ENCODE measurements around the gene CYP26C1. TPM values are rescaled to one million over a fixed set of nuclear protein-coding genes. Genes with fewer than 3 reads are reported as not detected.

Gene CYP26C1
- total RNA-seq, 1 experiment from 2014 or later: 0.79 TPM

- Histone ChIP-seq H2BK12ac (ENCODE audit: insufficient read length, low read depth, low read length) (no peak overlapping the region), H3K56ac (ENCODE audit: insufficient read length, low read depth, low read length) (no peak overlapping the region), H4K91ac (ENCODE audit: insufficient read length, low read depth, low read length) (no peak overlapping the region), H2BK20ac (ENCODE audit: low read depth, low read length, poor library complexity, severe bottlenecking) (no peak overlapping the region), H2BK120ac (ENCODE audit: low read depth, low read length, poor library complexity, severe bottlenecking) (no peak overlapping the region), H3K14ac (ENCODE audit: insufficient read depth, low read length) (no peak overlapping the region), H2BK15ac (ENCODE audit: low read depth, low read length) (no peak overlapping the region), H4K8ac (replicated peaks; ENCODE audit: insufficient read length, low read depth, low read length) (no peak overlapping the region), H3K18ac (ENCODE audit: insufficient read length, low read depth, low read length) (no peak overlapping the region), H2BK5ac (ENCODE audit: insufficient read length, low read length) (no peak overlapping the region), H2AK5ac (ENCODE audit: insufficient read length, low read length) (no peak overlapping the region), H3T11ph (ENCODE audit: low read length) (no peak overlapping the region), H3K23me2 (ENCODE audit: insufficient read length, low read depth, low read length, poor library complexity, severe bottlenecking) (no peaks in the 10 kb centered on the region), H3K27ac (ENCODE audit: insufficient read length, low read depth, low read length) (no peak overlapping the region), H4K5ac (ENCODE audit: insufficient read length, low read depth, low read length) (no peak overlapping the region), H3K27me3 (ENCODE audit: insufficient read depth, low read length) (no peaks in the 10 kb centered on the region; the same call in 1 of the 2 replicates), H3K79me1 (ENCODE audit: insufficient read depth, low read depth, low read length, poor library complexity, severe bottlenecking) (no peaks in the 10 kb centered on the region), H3K4me2 (ENCODE audit: insufficient read depth, insufficient read length, low read length) (no peak overlapping the region), H3K9me3 (ENCODE audit: control insufficient read depth, low read depth, low read length) (no peaks in the 10 kb centered on the region), H3K4me1 (ENCODE audit: insufficient read depth, low read length) (peaks cover 5% of the 10 kb centered on the region; the same call in 1 of the 2 replicates), H3K79me2 (ENCODE audit: insufficient read depth, low read length) (no peaks in the 10 kb centered on the region), H3K9ac (ENCODE audit: extremely low read depth, insufficient read length, low read length) (no peak overlapping the region), H3K4ac (ENCODE audit: low read depth, low read length) (no peak overlapping the region), H4K20me1 (ENCODE audit: control insufficient read depth, insufficient read depth, insufficient read length) (no peaks in the 10 kb centered on the region), H3K23ac (ENCODE audit: insufficient read length, low read depth, low read length) (no peak overlapping the region), H2AFZ (ENCODE audit: low read length) (no peak overlapping the region)
- no CpG with 5 or more reads among the region's 4 CpGs for WGBS (ENCODE audit: extremely low coverage, insufficient read length, low lambda C conversion rate)
- Mint-ChIP-seq H3K4me1 (peaks cover 31 to 38% of the 10 kb centered on the region in 2 experiments), H3K27me3 (ENCODE audit: low read depth) (no peaks in the 10 kb centered on the region; the same call in none of the 2 replicates), H3K9me3 (peaks cover 0 to 3% of the 10 kb centered on the region in 2 experiments; a peak in 3 of 5 replicates), H3K4me3 (no peak overlapping the region), H3K27ac (no peak overlapping the region), H3K36me3 (ENCODE audit: insufficient read depth in 1 of 3, low read depth in 3 of 3) (peaks cover 0 to 5% (median 2%) of the 10 kb centered on the region in 3 experiments; a peak in 3 of 7 replicates)
- TF ChIP-seq, protein P1, sequence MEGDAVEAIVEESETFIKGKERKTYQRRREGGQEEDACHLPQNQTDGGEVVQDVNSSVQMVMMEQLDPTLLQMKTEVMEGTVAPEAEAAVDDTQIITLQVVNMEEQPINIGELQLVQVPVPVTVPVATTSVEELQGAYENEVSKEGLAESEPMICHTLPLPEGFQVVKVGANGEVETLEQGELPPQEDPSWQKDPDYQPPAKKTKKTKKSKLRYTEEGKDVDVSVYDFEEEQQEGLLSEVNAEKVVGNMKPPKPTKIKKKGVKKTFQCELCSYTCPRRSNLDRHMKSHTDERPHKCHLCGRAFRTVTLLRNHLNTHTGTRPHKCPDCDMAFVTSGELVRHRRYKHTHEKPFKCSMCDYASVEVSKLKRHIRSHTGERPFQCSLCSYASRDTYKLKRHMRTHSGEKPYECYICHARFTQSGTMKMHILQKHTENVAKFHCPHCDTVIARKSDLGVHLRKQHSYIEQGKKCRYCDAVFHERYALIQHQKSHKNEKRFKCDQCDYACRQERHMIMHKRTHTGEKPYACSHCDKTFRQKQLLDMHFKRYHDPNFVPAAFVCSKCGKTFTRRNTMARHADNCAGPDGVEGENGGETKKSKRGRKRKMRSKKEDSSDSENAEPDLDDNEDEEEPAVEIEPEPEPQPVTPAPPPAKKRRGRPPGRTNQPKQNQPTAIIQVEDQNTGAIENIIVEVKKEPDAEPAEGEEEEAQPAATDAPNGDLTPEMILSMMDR (conservative IDR thresholded peaks at IDR 0.05): no peak
- no peak for DNase-seq
Measured at GRCh38 chr10:93085272-93085859, 24.8 kb downstream of the CYP26C1 start.

All from H9 (cell line).